Gastroesophageal sphincter (tissue), 3 donors: ENCODE measurements around the gene FAM78A.

Experiments
- EP300 ChIP-seq: sonication (generic); formaldehyde crosslinking; IDR thresholded peaks from one replicate; pipeline ENCODE4 v1.6.1; 2017; ENCODE audit warnings: antibody characterized with exemption, mild to moderate bottlenecking
- POLR2A ChIP-seq, 2 donors: fragments of 450-650 bp; IDR thresholded peaks; one replicate each; pipeline ENCODE4 v1.6.1; 2017; ENCODE audit warnings: antibody characterized with exemption in 2 of 2, mild to moderate bottlenecking in 2 of 2, moderate library complexity in 1 of 2
- TF ChIP-seq, protein P1 (sequence below), 4 experiments: fragments of 200-600 bp in 2 of 4; fragments of 450-650 bp in 2 of 4; sonication (generic) in 1 of 4; IDR thresholded peaks; one replicate each; pipeline ENCODE4 v1.5.1; 2017 to 2019; ENCODE audit warnings: antibody characterized with exemption in 4 of 4, mild to moderate bottlenecking in 2 of 4, moderate library complexity in 2 of 4

DNA sequence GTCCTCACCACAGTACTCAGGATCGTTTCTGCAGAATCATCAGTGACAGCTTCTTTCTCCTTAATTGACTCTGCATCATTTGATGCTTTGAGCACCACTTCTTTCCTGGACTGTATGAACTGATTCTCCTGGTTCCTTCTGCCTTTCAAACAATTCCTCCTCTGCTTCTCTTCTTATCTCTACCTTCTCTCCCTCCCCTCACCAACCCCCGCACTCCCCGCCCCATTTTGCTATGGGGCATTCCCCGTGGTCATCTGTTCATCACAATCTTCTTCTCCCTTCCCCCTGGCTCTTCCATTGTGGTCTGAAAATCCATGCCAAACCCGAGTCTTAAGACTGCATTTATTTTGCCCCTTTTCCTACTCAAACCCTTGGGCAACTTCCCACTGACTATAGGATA is 57.9 kb downstream of the FAM78A start:
- TF ChIP-seq, protein P1, sequence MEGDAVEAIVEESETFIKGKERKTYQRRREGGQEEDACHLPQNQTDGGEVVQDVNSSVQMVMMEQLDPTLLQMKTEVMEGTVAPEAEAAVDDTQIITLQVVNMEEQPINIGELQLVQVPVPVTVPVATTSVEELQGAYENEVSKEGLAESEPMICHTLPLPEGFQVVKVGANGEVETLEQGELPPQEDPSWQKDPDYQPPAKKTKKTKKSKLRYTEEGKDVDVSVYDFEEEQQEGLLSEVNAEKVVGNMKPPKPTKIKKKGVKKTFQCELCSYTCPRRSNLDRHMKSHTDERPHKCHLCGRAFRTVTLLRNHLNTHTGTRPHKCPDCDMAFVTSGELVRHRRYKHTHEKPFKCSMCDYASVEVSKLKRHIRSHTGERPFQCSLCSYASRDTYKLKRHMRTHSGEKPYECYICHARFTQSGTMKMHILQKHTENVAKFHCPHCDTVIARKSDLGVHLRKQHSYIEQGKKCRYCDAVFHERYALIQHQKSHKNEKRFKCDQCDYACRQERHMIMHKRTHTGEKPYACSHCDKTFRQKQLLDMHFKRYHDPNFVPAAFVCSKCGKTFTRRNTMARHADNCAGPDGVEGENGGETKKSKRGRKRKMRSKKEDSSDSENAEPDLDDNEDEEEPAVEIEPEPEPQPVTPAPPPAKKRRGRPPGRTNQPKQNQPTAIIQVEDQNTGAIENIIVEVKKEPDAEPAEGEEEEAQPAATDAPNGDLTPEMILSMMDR (IDR thresholded peaks at IDR 0.05), result no peak
- TF ChIP-seq EP300 (no peak), POLR2A (IDR thresholded peaks at IDR 0.05) (no peak)
